Measurements from ENCODE around the gene ANKRD6.
A peak's percentile ranks its signal among the peaks of the same experiment; 100 is the strongest.

The ANKRD6 gene

DNA sequence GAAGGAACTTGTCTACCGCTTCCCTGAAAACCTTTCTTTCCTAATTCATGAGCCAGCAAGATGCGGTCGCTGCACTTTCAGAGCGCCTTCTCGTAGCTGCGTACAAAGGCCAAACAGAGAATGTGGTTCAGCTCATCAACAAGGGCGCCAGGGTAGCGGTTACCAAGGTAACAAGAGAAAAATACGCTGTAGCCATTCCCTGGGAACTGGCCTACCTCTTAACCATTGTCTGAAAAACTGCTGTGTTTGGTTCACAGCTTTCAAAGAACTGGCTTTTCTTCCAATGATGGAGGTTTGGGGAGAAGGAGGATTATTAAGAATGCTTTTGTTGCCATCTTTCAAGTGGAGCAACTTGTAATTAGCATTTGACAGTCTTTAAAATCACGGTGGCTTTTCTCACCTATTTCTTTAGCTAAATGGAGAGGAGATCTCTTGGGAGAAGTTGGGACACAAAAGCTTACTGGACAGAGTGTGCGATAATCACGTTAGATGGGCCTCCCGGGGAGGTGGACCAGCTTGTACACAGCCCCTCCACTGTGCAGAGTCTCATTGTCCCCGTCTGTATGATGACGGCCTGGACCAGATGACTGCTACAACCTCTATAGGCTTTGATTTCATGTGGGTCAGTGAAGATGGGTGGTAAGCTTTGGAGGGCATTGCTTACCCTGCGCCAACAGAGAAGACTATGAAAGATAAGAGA is 134.1 kb downstream of the ANKRD6 start:
- DNase-seq, result peak; percentile 37

GRCh38 chr6:89567630-89568390 is 134.9 kb downstream of the ANKRD6 start:
- no peak for DNase-seq

DNA sequence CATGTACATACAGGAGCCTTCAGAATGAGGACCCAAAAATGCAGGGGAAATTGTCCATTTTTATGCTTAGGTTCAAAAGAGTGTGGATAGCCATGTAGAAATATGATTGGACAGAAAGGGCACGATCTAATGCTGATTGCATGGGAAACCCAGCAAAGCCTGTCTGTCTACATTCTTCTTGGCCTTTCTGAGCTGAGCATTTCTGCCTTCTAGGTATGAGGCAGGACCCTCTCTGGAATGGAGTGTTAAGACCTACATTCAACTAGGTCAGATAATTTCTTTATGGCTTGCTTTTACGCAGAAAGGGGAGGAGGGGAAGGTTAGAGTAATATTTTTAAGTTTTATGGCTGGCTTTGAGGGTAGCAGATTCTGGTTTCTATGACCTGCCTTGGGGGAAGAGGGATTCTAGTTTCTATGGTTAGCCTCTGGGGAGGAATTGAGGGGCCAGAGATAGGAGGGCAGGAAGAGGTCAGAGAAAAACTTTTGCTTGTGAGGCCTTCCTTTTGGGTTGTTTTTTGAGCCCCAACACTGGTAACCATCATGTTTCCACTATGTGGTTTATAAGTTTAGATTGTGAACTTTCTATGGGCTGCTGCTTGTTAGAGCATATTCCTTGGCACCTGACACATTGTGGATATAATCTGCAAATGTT is 142.1 kb downstream of the ANKRD6 start:
- no peak for DNase-seq

DNA sequence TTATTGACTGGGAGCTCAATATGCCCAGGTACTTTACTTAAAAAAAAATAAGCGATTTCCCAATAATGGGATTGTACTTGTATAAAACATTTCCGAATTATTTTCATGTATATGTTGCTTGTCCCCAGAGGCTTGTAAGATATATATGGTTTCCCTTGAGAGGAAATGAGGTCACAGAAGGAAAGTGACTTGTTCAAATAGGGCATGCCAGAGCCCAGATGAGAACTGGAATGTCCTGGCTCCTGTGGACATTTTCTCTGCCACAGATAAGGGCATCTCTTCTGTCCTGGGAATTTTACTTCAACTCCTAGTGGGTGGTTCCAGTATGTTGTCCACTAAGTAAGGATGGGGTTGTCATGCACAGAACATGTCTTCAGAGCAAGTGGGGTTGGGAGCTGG is 142.6 kb downstream of the ANKRD6 start:
- DNase-seq, result no peak

GRCh38 chr6:89580997-89581666 is 148.2 kb downstream of the ANKRD6 start:
- DNase-seq, result no peak

DNA sequence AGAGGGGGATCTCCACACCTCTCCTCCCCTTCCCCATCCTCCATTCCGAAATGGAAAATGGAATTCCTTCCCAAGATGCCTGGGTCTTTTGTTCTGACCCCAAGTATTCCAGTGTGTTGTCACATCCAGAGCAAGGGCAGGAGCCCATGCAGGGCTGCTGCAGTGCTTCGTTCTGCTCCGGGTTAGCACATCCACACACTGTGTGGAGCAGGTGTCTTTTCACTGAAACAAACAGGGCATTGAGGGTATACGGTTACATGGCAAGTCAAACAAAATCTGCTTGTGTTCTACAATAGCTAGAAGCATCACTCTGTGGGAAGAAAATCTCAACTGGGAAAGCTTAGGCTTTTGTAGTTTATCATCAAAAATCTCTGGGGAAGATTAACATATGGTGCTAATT is 148.7 kb downstream of the ANKRD6 start:
- peak; percentile 10 for DNase-seq

DNA sequence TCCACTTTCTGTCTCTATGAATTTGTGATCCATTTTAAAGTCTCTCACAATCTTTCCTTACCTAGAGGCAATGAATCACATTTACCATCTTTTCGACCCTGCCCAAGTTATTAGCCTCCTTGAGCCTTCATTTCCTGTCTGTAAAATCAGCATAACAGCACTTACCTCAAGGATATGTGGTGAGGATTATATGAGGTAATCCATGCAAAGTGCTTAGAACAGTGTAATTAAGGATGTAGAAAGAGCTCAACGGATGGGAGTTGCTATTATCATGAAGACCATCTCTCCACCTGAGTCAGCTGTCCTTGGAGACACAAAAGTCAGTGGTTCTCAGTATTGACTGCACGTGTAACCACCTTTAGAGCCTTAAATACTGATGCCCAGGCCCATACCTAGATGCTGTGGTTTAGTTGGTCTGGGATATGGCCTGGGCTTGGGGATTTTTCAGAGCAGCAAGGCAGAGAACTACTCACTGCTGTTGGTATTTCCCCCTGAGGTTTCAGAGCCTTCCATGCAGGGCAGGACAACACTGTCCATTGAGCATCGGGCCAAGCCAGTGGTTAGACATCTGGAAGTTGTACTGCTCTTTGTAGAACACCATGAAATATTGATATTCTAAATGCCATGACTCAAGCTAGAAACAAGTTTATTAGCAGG is 149.8 kb downstream of the ANKRD6 start:
- no peak for DNase-seq

GRCh38 chr6:89583559-89583958 is 150.6 kb downstream of the ANKRD6 start:
- DNase-seq, result no peak

DNA sequence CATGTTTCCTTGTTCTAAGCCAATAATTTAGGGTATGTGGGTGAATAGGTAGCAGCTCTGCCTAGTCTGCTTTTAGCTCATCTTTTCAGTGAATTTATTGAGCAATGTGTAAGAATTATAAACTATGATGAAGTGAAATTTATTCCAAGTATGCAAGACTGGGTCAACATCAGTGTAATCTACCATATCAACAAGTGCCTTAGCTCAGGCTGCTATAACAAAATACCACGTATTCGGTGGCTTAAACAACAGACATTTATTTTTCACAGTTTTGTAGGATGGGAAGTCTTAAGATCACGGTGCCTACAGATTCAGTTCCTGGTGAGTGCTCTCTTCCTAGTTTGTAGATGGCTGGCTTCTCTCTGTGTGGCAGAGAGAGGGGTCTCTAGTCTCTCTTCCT is 151.6 kb downstream of the ANKRD6 start:
- DNase-seq, result no peak

DNA sequence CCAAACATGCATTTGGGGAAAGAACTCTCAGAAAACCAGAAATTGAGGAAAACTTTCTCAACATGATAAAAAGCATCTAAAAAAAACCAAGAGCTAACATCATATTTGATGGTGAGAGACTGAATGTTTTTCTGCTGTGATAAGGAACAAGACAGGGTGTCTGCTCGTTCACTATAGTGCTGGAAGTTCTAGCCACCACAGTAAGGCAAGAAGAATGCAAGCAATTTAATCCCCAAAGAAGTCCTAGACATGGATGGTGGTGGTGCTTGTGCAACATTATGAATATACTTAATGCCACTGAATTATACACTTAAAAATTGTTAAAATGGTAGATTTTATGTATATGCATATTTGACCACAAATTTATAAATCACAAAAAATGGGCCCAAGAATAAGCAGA is 152.2 kb downstream of the ANKRD6 start:
- no peak for DNase-seq

- no peak for DNase-seq
Measured at GRCh38 chr6:89589297-89590025, 156.5 kb downstream of the ANKRD6 start.

DNA sequence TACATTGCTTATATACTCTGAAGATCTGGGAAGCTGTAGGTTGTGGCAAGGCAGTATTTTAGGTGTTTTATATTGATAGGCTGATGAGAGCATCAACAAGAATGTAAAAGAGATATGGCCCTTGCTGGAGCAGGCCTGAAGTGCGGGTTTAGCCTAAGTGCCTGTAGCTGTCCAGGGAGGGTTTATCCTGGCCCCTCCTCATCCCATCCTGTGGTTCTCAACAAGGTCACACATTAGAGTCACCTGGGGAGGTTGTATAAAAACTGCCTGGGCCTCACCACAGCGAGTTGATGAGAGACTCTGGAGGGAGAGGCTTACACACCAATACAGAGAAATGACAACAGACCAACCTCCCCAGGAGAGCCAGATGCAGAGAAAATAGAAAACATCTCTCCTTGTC is 157.2 kb downstream of the ANKRD6 start:
- DNase-seq, result no peak

DNA sequence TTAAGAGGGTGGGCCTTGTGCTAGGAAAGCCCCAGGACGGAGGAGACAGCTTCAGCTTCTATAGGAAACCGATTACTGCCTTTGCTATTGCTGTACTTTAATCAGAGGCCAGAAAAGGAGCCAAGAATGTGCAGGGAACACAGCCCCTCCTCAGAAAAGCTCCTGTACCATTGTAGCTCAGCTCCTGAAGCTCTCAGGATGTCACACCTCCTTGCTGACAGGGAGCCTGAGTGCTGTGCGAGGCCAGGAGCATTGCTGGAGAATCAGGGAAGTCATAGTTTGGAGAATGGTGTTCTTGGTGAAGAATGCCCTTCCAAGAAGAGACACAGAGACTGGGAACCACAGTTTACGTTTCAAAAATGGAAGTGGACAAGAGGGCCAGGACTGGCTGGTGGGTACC is 158.8 kb downstream of the ANKRD6 start:
- no peak for DNase-seq

DNA sequence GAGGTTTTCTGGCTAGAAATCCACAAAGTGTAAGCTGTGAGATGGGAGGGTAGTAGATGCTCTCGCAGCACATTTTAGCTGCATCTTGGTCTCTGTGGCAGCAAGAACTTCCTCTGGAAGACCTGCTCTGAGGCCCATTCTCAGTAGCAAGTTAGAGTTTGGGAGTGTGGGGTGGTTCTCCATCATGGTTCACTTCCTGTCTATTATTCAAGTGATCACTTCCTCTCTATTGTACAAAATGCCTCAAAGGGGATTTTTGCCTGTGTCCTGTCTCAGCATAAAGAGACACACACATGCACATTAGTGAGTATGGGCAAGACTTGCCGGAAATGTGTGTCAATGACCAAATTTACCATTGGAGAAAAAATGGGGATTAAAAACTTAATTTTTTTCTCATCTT is 163.1 kb downstream of the ANKRD6 start:
- no peak for DNase-seq

- no peak for DNase-seq
Measured at GRCh38 chr6:89596484-89596883, 163.5 kb downstream of the ANKRD6 start.

DNA sequence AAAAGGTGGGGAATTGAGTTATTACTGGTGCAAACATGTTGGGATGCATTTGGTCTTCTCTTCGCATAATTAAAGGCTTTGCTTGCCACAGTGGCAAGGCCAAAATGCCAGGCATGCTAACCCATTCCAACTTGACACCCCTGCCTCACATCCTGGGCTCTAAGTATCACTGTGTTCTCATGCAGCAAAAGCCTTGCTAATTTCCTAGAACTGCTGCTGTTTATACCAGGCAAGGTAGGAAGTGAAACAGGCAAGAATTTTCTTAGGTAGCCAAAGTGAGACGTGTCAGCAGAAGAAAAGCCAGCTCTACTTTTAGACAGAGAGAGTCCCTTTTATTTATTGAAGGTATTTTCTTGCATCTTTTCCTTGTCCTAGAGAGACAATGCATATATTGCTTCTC is 164.4 kb downstream of the ANKRD6 start:
- no peak for DNase-seq

DNA sequence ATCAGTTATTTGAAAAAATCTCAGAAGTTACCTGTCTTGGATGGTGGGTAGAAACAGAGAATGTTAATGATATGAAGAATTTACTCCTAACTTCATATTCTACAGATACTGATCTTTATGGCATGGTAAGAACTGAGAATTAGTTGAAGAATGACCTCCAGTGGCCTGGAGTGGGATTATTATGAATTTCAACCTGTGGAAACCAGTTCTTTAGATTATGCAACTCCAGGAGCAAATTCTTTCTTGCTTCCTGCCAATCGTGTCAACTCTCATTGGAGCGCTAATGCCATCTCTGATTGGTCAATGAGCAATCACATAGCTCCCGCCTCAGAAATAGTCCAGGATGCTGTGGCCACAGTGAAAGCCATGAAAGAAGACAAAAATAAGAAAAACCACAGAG is 165.0 kb downstream of the ANKRD6 start:
- DNase-seq, result no peak

DNA sequence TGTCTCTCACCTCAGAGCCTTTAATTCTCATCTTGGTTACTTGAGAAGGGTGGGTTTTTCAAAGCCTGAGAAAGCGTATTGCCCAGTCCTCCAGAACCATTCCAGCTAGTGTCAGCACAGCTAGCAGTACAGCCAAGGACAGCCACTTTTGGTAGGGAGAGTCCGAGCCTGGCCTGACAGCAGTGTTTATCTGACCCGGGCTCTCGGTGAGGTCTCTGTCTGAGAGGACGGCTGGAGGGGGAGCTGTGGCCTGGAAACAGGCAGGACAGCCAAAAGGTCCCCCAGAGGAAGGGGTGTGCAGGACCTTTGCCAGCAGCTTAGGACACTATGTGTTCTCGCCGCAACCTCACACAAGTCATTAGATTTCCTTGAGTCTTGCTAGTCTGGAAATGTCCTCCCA is 166.8 kb downstream of the ANKRD6 start:
- DNase-seq, result no peak

- DNase-seq, result no peak
Measured at GRCh38 chr6:89602166-89602565, 169.2 kb downstream of the ANKRD6 start.

GRCh38 chr6:89604653-89605052 is 171.7 kb downstream of the ANKRD6 start:
- no peak for DNase-seq

DNA sequence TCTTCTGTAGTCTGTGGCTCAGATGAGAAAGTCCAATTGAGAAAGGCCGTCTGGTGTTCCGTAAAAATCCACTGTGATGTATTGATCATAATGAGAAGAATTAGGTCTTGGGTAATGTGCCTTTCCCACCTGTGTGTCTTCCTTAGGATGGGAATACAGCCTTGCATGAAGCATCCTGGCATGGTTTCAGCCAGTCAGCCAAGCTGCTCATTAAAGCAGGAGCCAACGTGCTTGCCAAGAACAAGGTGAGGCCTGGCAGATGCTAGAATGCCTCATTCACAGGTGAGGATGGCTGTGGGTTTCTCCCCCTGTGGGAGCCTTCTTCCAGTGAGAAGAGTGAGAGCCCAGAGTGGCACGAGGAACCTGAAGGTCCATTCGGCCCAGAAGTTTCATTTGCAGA is 172.9 kb downstream of the ANKRD6 start:
- DNase-seq, result no peak

- no peak for DNase-seq
Measured at GRCh38 chr6:89610149-89610642, 177.2 kb downstream of the ANKRD6 start.

Measured in NCI-H2107 (cell line).